Measurements from ENCODE around the gene EHMT1.

DNA sequence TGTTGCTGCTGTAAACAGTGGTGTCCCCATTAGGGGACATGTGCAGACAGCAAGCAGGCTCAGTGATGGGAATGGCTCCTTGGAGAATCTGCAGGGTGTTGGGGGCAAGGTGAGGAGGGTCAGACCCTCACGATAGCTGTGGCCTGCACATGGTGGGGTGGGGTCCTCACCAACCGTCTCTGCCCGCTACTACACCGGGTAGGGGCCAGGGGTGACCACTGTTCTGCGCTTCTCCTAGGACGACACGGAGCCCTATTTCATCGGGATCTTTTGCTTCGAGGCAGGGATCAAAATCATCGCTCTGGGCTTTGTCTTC, 263.7 kb downstream of the EHMT1 start:
- TF ChIP-seq EZH2 (IDR thresholded peaks at IDR 0.05; ENCODE audit: low read depth, unreplicated experiment) (no peak), POLR2AphosphoS5 (IDR thresholded peaks at IDR 0.05; ENCODE audit: low read depth) (no peak), ZNF114 (CRISPR knock-in tag; IDR thresholded peaks at IDR 0.05) (no peak)
- TF ChIP-seq, protein P1, sequence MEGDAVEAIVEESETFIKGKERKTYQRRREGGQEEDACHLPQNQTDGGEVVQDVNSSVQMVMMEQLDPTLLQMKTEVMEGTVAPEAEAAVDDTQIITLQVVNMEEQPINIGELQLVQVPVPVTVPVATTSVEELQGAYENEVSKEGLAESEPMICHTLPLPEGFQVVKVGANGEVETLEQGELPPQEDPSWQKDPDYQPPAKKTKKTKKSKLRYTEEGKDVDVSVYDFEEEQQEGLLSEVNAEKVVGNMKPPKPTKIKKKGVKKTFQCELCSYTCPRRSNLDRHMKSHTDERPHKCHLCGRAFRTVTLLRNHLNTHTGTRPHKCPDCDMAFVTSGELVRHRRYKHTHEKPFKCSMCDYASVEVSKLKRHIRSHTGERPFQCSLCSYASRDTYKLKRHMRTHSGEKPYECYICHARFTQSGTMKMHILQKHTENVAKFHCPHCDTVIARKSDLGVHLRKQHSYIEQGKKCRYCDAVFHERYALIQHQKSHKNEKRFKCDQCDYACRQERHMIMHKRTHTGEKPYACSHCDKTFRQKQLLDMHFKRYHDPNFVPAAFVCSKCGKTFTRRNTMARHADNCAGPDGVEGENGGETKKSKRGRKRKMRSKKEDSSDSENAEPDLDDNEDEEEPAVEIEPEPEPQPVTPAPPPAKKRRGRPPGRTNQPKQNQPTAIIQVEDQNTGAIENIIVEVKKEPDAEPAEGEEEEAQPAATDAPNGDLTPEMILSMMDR (conservative IDR thresholded peaks at IDR 0.05; ENCODE audit: low read depth in 2 of 2): no peak
